IPS-NIHi7 (cell line): ENCODE measurements around the gene USP14.

Experiments used
- DNase-seq: peaks from one replicate; pipeline ENCODE4 v3.0.0; 2012; ENCODE audit warnings: mixed read lengths; ENCODE audit errors: extremely low spot score

The USP14 gene

DNA sequence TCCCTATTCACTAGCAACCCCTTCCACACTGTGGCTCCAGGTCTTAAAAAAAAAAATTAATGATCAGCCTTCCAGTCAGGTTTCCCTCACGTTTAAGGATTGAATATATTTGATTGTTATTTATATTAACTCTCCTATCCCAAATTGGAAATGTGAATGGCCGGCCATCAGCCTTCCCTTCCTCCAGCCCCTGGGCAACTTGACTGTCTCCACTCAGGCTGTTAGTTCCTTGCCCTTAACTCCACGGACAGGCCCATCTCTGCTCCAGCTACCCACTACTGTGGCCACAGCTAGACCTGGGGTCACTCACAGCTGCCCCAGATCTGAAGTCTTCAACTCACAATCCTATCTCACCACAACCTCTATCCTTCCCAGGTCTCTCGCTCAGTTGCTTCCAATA lies 69.5 kb downstream of the USP14 start:
- no peak for DNase-seq

DNA sequence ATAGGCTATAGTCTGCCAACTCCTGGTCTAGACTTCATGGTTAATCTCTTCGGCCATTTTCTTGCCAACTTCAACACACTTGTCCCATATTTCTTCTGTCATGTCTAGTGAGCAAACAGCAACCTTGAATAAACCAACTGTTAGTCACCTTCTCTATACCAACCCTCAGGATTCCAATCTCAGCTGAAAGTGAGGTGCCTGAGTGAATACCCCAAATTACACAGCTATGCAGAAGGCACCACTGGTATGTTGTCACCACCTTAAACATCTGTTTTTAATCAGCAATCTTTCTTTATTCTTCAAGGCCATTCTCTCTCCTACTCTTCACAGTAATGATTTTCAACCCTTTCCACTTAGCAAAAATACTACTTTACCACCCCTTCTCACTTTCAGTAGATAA lies 70.2 kb downstream of the USP14 start:
- no peak for DNase-seq

DNA sequence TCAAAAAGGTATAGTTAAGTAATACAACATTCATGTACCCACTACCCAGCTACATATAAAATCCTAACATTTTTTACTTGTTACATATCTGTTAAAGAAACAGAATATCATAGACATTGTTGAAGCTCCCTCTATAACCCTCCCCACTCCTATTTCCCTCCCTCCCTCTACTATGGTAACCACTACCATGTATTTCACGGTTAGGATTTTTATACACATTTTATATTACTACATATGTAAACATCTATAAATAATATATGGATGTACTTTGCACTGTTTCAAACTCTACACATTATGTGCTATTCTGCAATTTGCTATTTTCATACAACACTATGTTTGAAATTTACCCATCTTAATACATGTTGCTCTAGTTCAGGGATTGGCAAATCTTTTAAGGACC lies 73.2 kb downstream of the USP14 start:
- no peak for DNase-seq

DNA sequence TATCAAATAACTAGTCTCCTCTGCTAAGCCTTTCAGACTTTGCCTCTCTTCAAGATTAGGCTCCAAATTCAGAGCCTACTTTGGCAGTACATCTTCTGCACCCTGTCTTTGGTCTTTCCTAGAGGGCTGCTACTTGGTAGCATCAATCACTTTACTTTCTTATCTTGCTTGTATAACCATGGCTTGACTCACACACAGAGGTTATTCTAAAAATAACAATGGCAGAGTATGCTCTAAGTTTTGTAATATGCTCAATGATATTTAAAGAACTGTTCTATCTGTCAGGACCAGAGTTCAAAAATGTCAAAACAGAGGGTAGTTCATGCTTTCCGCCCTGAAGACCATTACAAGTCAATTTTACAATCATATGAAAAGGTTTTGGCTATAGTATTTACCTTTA lies 81.8 kb downstream of the USP14 start:
- DNase-seq: no peak

DNA sequence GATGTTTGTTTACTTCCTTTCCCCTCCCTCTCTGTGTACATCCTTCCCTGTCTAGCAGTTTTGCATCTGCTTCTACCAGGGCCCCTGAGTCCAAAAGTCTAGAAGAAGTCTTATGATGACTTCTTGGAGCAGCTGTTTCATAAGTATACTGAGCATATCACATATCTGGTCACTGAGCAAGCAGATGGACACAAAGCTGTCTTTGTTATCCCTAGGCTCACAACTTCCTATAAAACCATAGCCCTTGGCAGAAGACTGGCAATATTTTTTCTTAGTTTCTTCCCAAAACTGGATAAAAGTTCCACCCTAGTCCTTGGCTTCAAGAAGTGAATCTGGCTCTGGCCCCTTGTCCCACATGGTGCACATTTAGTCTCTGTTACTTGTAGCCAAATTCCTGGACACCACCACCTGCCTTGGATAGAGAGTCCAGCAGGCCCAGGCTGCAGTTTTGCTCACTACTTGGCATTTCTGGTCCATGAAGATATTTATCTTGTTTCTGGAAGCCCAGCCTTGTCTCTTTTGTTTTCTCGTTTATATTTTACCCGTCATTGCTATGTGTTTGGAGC lies 87.0 kb downstream of the USP14 start:
- DNase-seq: no peak

DNA sequence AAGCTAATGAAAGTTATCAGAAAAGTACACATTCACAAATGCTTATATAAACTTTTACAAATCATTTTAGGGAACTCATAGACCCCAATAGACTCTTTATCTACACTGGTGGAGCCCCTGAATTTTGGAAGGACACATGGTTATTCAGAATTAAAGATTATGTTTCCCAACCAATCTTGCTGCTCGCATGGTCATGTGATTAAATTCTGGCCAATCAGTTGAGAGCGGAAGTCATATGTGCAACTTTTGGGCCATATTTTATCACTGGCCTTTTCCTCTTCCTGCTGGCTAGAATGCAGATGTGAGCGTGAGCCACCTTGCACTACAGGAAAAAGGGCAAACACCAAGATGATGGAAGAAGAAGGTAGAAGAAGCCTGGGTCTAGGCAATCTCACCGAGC lies 89.7 kb downstream of the USP14 start:
- no peak for DNase-seq

DNA sequence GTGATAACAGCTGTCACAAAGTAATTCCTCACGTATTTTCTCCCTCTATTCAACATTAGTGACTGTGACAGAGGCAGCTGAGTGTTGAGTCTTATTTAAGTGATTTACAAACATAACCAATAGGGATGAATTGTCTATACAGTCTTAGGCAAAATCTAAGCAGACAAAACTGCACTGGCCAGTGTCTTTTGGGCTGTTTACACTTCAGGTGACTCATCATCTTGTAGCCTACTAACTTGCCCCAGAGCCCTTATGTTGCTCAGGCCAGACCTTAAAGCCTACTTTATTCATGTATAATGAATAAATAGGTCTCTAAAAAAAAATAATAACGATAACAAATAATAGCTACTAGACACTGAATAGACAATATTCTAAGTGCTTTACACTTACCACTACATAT lies 92.3 kb downstream of the USP14 start:
- DNase-seq: no peak

DNA sequence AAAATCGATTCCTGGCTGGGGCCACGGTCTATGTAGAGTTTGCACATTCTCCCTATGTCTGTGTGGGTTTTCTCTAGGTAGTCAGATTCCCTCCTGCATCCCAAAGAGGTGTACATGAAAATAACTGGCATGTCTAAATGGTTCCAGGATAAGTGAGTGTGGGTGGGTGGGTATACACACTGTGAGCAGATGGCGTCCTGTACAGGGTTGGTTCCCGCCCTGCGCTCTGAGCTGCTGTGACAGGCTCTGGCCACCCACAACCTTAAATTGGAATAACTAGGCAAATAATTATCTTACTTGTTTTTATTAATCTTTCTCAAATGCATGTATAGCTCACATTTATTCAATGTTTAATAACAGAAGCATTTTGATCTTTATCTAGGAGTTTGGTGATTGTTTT lies 93.2 kb downstream of the USP14 start:
- no peak for DNase-seq

DNA sequence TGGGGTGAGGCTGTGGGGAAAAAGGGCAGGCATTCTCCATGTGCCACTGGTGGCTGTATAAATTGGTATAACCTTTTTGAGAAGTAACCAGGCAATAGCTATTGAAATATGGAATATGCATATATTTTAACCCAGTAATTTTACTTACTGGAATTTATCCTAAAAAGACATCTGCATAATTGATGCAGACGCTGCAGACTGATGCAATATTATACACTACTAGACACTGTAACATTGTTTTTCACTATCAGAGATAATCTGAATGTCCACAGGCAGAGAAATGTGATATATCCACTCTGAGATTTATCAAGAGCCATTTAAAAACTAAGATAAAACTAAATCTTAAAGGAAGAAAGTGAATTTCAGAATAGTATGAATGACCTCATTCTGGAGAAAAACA lies 94.8 kb downstream of the USP14 start:
- DNase-seq: no peak

DNA sequence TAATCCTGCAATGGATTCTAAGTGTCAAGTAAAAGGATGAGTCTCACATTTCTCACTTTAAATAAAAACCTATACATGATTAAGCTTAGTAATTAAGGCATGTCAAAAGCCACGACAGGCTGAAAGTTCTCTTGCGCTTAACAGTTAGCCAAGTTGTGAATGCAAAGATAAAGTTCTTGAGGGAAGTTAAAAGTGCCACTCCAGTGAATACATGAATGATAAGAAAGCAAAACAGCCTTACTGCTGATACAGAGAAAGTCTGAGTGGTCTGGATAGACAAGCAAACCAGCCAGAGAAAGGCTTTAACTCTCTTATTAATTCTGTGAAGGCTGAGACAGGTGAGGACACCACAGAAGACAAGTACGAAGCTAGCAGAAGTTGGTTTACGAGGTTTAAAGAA lies 96.8 kb downstream of the USP14 start:
- DNase-seq: no peak

DNA sequence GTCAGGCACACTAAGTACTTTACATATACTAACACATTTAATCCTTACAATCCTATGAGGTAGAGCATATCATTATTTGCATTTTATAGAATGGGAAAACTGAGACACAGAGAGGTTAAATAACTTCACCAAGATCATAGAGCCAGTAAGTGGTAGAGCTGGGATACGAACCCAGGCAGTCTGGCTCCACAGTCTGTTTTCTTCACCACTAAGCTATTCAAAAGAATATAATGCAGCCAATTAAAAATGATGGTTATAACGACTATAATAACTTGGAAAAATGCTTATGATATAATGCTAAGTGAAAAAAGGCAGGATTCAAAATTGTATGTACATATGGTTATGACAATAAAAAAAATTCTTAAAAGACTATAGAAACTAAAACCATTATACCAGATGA lies 102.2 kb downstream of the USP14 start:
- DNase-seq: no peak

DNA sequence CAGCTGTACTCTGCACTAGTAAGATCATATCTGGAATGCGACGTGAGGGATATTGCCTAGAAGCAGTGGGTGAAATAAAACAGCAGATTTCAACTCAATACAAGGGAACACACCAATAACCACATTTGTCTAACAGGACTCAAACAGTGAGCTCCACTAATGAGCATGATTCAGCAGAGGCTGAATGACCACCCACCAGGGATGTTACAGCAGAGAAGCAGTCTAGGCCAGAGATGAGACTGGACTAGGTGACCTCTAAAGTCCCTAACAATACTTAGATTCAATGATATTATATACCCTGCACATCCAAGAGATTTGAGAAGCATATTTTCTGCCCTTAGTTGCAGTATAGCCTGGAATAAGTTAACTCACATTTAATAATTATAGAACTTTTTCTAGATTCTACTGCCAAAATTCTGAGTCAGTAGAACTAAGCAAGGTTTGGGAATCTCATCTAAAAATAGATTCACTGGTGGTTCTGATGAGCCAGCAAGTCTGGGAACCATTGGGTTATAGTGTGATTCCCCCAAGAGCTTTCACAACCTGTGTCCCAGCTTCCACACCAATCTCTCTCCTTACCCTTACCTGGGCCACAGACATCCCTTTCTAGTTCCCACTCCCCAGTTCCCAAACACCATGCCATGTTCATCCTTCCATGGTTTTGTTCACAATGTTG lies 103.2 kb downstream of the USP14 start:
- no peak for DNase-seq
